Loucy (cell line): Measurements from ENCODE around the gene ZFYVE21.

ENCODE experiments used
- H2AFZ ChIP-seq: fragments of 200-600 bp; sonication (generic); 2 replicates; pipeline ENCODE4 v1.6.0; 2016; ENCODE audit warnings: antibody characterized with exemption, mild to moderate bottlenecking, low read length, moderate library complexity
- H3F3A ChIP-seq: fragments of 200-600 bp; 2 replicates; pipeline ENCODE4 v1.6.0; 2016; ENCODE audit warnings: antibody characterized with exemption, low read depth, mild to moderate bottlenecking
- H3K27me3 ChIP-seq: fragments of 200-600 bp; sonication (generic); 2 replicates; pipeline ENCODE4 v1.6.1; 2014; ENCODE audit warnings: low read length, mild to moderate bottlenecking; ENCODE audit not compliant: insufficient read depth, poor library complexity, severe bottlenecking
- H3K36me3 ChIP-seq: fragments of 200-600 bp; sonication (generic); 2 replicates; pipeline ENCODE4 v1.6.1; 2016; ENCODE audit warnings: low read length; ENCODE audit not compliant: insufficient read depth
- H3K4me1 ChIP-seq: fragments of 200-600 bp; sonication (generic); 2 replicates; pipeline ENCODE4 v1.5.1; 2014; ENCODE audit warnings: low read length, mild to moderate bottlenecking; ENCODE audit not compliant: insufficient read depth, poor library complexity, severe bottlenecking
- H3K4me2 ChIP-seq: fragments of 200-600 bp; sonication (generic); 2 replicates; pipeline ENCODE4 v1.6.0; 2014; ENCODE audit warnings: antibody characterized with exemption, low read length, low read depth, mild to moderate bottlenecking; ENCODE audit not compliant: poor library complexity, severe bottlenecking
- H3K4me3 ChIP-seq: fragments of 200-600 bp; sonication (generic); 2 replicates; pipeline ENCODE4 v1.5.1; 2014; ENCODE audit warnings: low read length, mild to moderate bottlenecking, mixed read lengths; ENCODE audit not compliant: poor library complexity, severe bottlenecking
- H3K79me2 ChIP-seq: fragments of 200-600 bp; sonication (generic); 2 replicates; pipeline ENCODE4 v1.6.1; 2014; ENCODE audit warnings: low read length; ENCODE audit not compliant: insufficient read depth
- H3K9ac ChIP-seq: fragments of 200-600 bp; sonication (generic); 2 replicates; pipeline ENCODE4 v1.6.0; 2014; ENCODE audit warnings: mild to moderate bottlenecking, low read depth, low read length, moderate library complexity; ENCODE audit not compliant: poor library complexity, severe bottlenecking
- H3K9me2 ChIP-seq: fragments of 200-600 bp; sonication (generic); replicated peaks from 2 replicates; pipeline ENCODE4 v1.6.1; 2016; ENCODE audit warnings: low read depth, low read length, mixed read lengths
- H3K9me3 ChIP-seq: fragments of 200-600 bp; sonication (generic); 2 replicates; pipeline ENCODE4 v1.6.1; 2014; ENCODE audit warnings: mild to moderate bottlenecking, antibody characterized with exemption, low read length, low read depth; ENCODE audit not compliant: insufficient read depth
- H4K20me1 ChIP-seq: fragments of 200-600 bp; sonication (generic); 2 replicates; pipeline ENCODE4 v1.6.0; 2014; ENCODE audit warnings: antibody characterized with exemption, low read length, mild to moderate bottlenecking; ENCODE audit not compliant: insufficient read depth, poor library complexity, severe bottlenecking
- CTCF ChIP-seq: fragments of 200-600 bp; sonication (generic); conservative IDR thresholded peaks from 2 replicates; pipeline ENCODE4 v1.5.1; 2014; ENCODE audit warnings: mild to moderate bottlenecking, antibody characterized with exemption, low read length
- EZH2phosphoT487 ChIP-seq: fragments of 200-600 bp; IDR thresholded peaks from 2 replicates; pipeline ENCODE4 v1.6.1; 2018; ENCODE audit warnings: antibody characterized with exemption, mild to moderate bottlenecking, moderate library complexity, borderline replicate concordance

ZFYVE21 gene

GRCh38 chr14:103711516-103712431 lies 3.8 kb upstream of the ZFYVE21 start:
- Histone ChIP-seq H3K4me2 (peak overlapping the region; percentile 15), H3K4me1 (peaks cover 12% of the 10 kb centered on the region), H4K20me1 (peaks cover 9% of the 10 kb centered on the region), H3K9me3 (no peaks in the 10 kb centered on the region), H3K9me2 (no peaks in the 10 kb centered on the region), H3F3A (no peaks in the 10 kb centered on the region), H2AFZ (no peak overlapping the region), H3K27me3 (no peaks in the 10 kb centered on the region), H3K36me3 (peaks cover 20% of the 10 kb centered on the region; the same call in 1 of the 2 replicates), H3K79me2 (peaks cover 31% of the 10 kb centered on the region), H3K4me3 (no peak overlapping the region), H3K9ac (no peak overlapping the region)
- TF ChIP-seq EZH2phosphoT487 (no peak), CTCF (no peak)

- TF ChIP-seq EZH2phosphoT487: no peak
- no peak for TF ChIP-seq CTCF
- Histone ChIP-seq H2AFZ (no peak overlapping the region), H3K9me2 (no peaks in the 10 kb centered on the region), H3F3A (no peaks in the 10 kb centered on the region), H3K79me2 (peaks cover 35% of the 10 kb centered on the region), H3K4me3 (no peak overlapping the region), H3K4me2 (peak overlapping the region; percentile 94), H3K27me3 (no peaks in the 10 kb centered on the region), H4K20me1 (peaks cover 9% of the 10 kb centered on the region), H3K36me3 (peaks cover 11% of the 10 kb centered on the region; the same call in 1 of the 2 replicates), H3K9ac (peak overlapping the region; percentile 78), H3K4me1 (peaks cover 12% of the 10 kb centered on the region), H3K9me3 (no peaks in the 10 kb centered on the region)
Measured at GRCh38 chr14:103712633-103713247, 2.9 kb upstream of the ZFYVE21 start.

- Histone ChIP-seq H3K4me3 (peak overlapping the region; percentile 78), H4K20me1 (peaks cover 9% of the 10 kb centered on the region), H3K4me1 (peaks cover 12% of the 10 kb centered on the region), H3K27me3 (no peaks in the 10 kb centered on the region), H3K36me3 (peaks cover 4% of the 10 kb centered on the region; the same call in 1 of the 2 replicates), H3K9me2 (no peaks in the 10 kb centered on the region), H3K4me2 (peak overlapping the region; percentile 94), H3K9ac (peak overlapping the region; percentile 78), H3K79me2 (peaks cover 35% of the 10 kb centered on the region), H2AFZ (no peak overlapping the region), H3K9me3 (no peaks in the 10 kb centered on the region), H3F3A (no peaks in the 10 kb centered on the region)
- TF ChIP-seq CTCF (no peak), EZH2phosphoT487 (no peak)
Measured at GRCh38 chr14:103713304-103714062, 2.1 kb upstream of the ZFYVE21 start.
